Measurements from ENCODE around the gene TMEM209.

The TMEM209 gene

GRCh38 chr7:130118801-130119200 lies 86.4 kb downstream of the TMEM209 start:
- DNase-seq, result no peak

- DNase-seq, result no peak
Measured at GRCh38 chr7:130118294-130118693, 86.9 kb downstream of the TMEM209 start.

- no peak for DNase-seq
Measured at GRCh38 chr7:130114776-130115175, 90.4 kb downstream of the TMEM209 start.

Data from CD4-positive, alpha-beta T cell treated with Interleukin-1 beta for 1 hour (primary cell).